Endothelial cell of umbilical vein (primary cell): ENCODE results near the gene ARF1. TPM values are rescaled to one million over a fixed set of nuclear protein-coding genes. Genes with fewer than 3 reads are reported as not detected.

ENCODE experiments used
- BruUV-seq: library from RNA; stranded (reverse); fragments of 400-500 nt; replicated peaks from 2 replicates; lab custom pipeline; 2021; lab: Mats Ljungman, UMichigan
- CTCF ChIA-PET: fragments of 300-600, 350-600 bp; sonication (Branson Sonifier 250); formaldehyde crosslinking; loops from one replicate; lab custom pipeline; 2021; ENCODE audit warnings: antibody characterized with exemption, inconsistent platforms; lab: Charles Lee
- POLR2A ChIA-PET: fragments of 300-600, 350-600 bp; sonication (Branson Sonifier 250); formaldehyde crosslinking; loops from one replicate; lab custom pipeline; 2021; ENCODE audit warnings: antibody characterized with exemption, inconsistent platforms; lab: Charles Lee
- DNase-seq: peaks from one replicate; pipeline ENCODE4 v3.0.0-alpha.2; 2011; ENCODE audit warnings: low read depth, low spot score
- FAIRE-seq: peaks from 2 replicates; lab custom pipeline; 2011; peaks lifted over from hg19 to GRCh38; lab: Jason Lieb, UNC
- H2AFZ ChIP-seq: 2 replicates; pipeline ENCODE4 v1.6.0; 2012; ENCODE audit warnings: low read depth, low read length, control low read depth, inconsistent platforms
- H3K27ac ChIP-seq: 2 replicates; pipeline ENCODE4 v1.5.1; 2011; ENCODE audit warnings: low read depth, mild to moderate bottlenecking, control low read depth, low read length, moderate library complexity; ENCODE audit not compliant: insufficient read depth
- H3K27me3 ChIP-seq, 2 experiments: 2 replicates each; pipeline versions ENCODE4 v1.6.0 to v1.6.1; 2011; ENCODE audit warnings: low read length in 2 of 2, mixed read lengths in 1 of 2; ENCODE audit not compliant: control insufficient read depth in 2 of 2, insufficient read depth in 2 of 2
- H3K36me3 ChIP-seq, 2 experiments: 2 replicates in 1 of 2; 3 replicates in 1 of 2; pipeline ENCODE4 v1.5.1; 2011; ENCODE audit warnings: low read length in 2 of 2, mild to moderate bottlenecking in 1 of 2, moderate library complexity in 1 of 2; ENCODE audit not compliant: control insufficient read depth in 2 of 2, insufficient read depth in 2 of 2; ENCODE audit errors: extremely low read depth in 1 of 2
- H3K4me1 ChIP-seq: 3 replicates; pipeline ENCODE4 v1.5.1; 2011; ENCODE audit warnings: mild to moderate bottlenecking, low read length; ENCODE audit not compliant: control insufficient read depth, insufficient read depth; ENCODE audit errors: extremely low read depth
- H3K4me2 ChIP-seq: 2 replicates; pipeline ENCODE4 v1.6.1; 2011; ENCODE audit warnings: low read length, control low read depth, mixed read lengths; ENCODE audit not compliant: insufficient read depth
- H3K4me3 ChIP-seq, 3 experiments: fragments of 200-600 bp in 1 of 3; sonication (generic), shearing (Covaris generic) in 1 of 3; replicated peaks in 1 of 3; 2 replicates each; pipeline ENCODE4 v1.5.1; 2011 to 2016; ENCODE audit warnings: control low read depth in 3 of 3, low read length in 3 of 3, mild to moderate bottlenecking in 2 of 3, inconsistent platforms in 1 of 3, low read depth in 1 of 3, moderate library complexity in 1 of 3; ENCODE audit not compliant: insufficient read depth in 1 of 3
- H3K79me2 ChIP-seq: 2 replicates; pipeline ENCODE4 v1.6.0; 2012; ENCODE audit warnings: low read length, inconsistent platforms; ENCODE audit not compliant: control insufficient read depth, insufficient read depth
- H3K9ac ChIP-seq: replicated peaks from 2 replicates; pipeline ENCODE3; 2011; ENCODE audit warnings: low read length, control low read depth; ENCODE audit not compliant: insufficient read depth; ENCODE audit errors: extremely low read depth
- H3K9me1 ChIP-seq: replicated peaks from 3 replicates; pipeline ENCODE4 v1.6.0; 2011; ENCODE audit warnings: mild to moderate bottlenecking, low read length; ENCODE audit not compliant: control insufficient read depth, insufficient read depth; ENCODE audit errors: extremely low read depth
- H3K9me3 ChIP-seq: replicated peaks from 2 replicates; pipeline ENCODE4 v1.5.1; 2012; ENCODE audit warnings: low read length, inconsistent platforms; ENCODE audit not compliant: control insufficient read depth, insufficient read depth
- H4K20me1 ChIP-seq: replicated peaks from 2 replicates; pipeline ENCODE3; 2011; ENCODE audit warnings: mild to moderate bottlenecking, low read length; ENCODE audit not compliant: control insufficient read depth, insufficient read depth; ENCODE audit errors: extremely low read depth
- CTCF ChIP-seq, 2 donors: IDR thresholded peaks; 1 replicate in 1 of 2; 2 replicates in 1 of 2; pipeline ENCODE4 v1.5.1; 2011; ENCODE audit warnings: low read length in 2 of 2, mild to moderate bottlenecking in 2 of 2, moderate library complexity in 2 of 2, control low read depth in 1 of 2, inconsistent platforms in 1 of 2, low read depth in 1 of 2; ENCODE audit not compliant: insufficient read depth in 1 of 2; ENCODE audit errors: extremely low read depth in 1 of 2
- EZH2 ChIP-seq: IDR thresholded peaks from 2 replicates; pipeline ENCODE4 v1.6.1; 2012; ENCODE audit warnings: borderline replicate concordance, low read depth, mild to moderate bottlenecking, moderate library complexity, low read length, inconsistent platforms; ENCODE audit not compliant: severe bottlenecking
- FOS ChIP-seq: IDR thresholded peaks from 2 replicates; pipeline ENCODE4 v1.6.1; 2011; ENCODE audit warnings: mild to moderate bottlenecking, low read length, moderate library complexity, borderline replicate concordance; ENCODE audit not compliant: insufficient read depth
- GATA2 ChIP-seq: IDR thresholded peaks from 2 replicates; pipeline ENCODE4 v1.7.0; 2011; ENCODE audit warnings: low read depth, mild to moderate bottlenecking, moderate library complexity, mixed read lengths, low read length; ENCODE audit not compliant: insufficient read length, insufficient read depth
- JUN ChIP-seq: IDR thresholded peaks from 2 replicates; pipeline ENCODE4 v1.6.1; 2011; ENCODE audit warnings: borderline replicate concordance, low read depth; ENCODE audit not compliant: insufficient read length, insufficient read depth
- MYC ChIP-seq: IDR thresholded peaks from one replicate; pipeline ENCODE4 v1.6.1; 2011; ENCODE audit warnings: mild to moderate bottlenecking, low read depth, low read length
- POLR2A ChIP-seq: IDR thresholded peaks from 2 replicates; pipeline ENCODE4 v1.6.1; 2012; ENCODE audit warnings: low read depth, mild to moderate bottlenecking, control low read depth, low read length
- POLR2AphosphoS5 ChIP-seq: IDR thresholded peaks from 2 replicates; pipeline ENCODE4 v1.6.1; 2012; ENCODE audit warnings: low read depth, mild to moderate bottlenecking, control low read depth, low read length, moderate library complexity; ENCODE audit not compliant: insufficient read depth
- dilution Hi-C: fragments of 300-500 bp; cut with MboI; formaldehyde crosslinking; loops from one replicate; pipeline ENCODE4 v1.15.0; 2019; ENCODE audit warnings: low sequenced_read_pairs; ENCODE audit not compliant: extremely low pct_ligation_motif_present
- intact Hi-C: fragments of 100-400 bp; cut with micrococcal nuclease; formaldehyde crosslinking; loops from one replicate; pipeline ENCODE4 v1.10.0; 2022
- polyA plus RNA-seq, 4 experiments: library from polyadenylated mRNA; depleted of rRNA in 3 of 4; stranded (reverse) in 3 of 4; unstranded in 1 of 4; fragments of >200 nt; gene quantifications; 2 replicates each; pipeline versions ENCODE4 v1.2.1 to v1.2.3, GENCODE V29; 2011 to 2012; ENCODE audit warnings: missing spikeins in 1 of 4
- total RNA-seq: library from RNA; stranded (reverse); gene quantifications from 2 replicates; pipeline ENCODE4 v1.2.3, GENCODE V29; 2021
- TF ChIP-seq, protein P1 (sequence below): IDR thresholded peaks from 2 replicates; pipeline ENCODE4 v1.6.1; 2011; ENCODE audit not compliant: insufficient read depth, insufficient read length

Gene ARF1
- total and polyA plus RNA-seq, 2 donors (not counting 3 experiments of a cell fraction or from before 2014, with no cell fraction given) = 499 to 844 TPM

GRCh38 chr1:228064296-228064695 is 18.2 kb upstream of the ARF1 start:
- FAIRE-seq (no peak), DNase-seq (no peak)
- H2AFZ ChIP-seq = no peak overlapping the region
- H3K9me1 ChIP-seq = no peaks in the 10 kb centered on the region
- intact Hi-C loops (no loop called here), dilution Hi-C loops (no loop called here)
- POLR2A ChIA-PET = no interaction called here
- no peak overlapping the region for H3K27ac ChIP-seq
- H3K36me3 ChIP-seq = no peaks in the 10 kb centered on the region
- CTCF ChIA-PET = no interaction called here
- H4K20me1 ChIP-seq = no peaks in the 10 kb centered on the region
- no peak overlapping the region for H3K9ac ChIP-seq
- no peaks in the 10 kb centered on the region for H3K9me3 ChIP-seq
- no peak overlapping the region for H3K4me3 ChIP-seq
- BruUV-seq = no TSS peak
- H3K79me2 ChIP-seq = no peaks in the 10 kb centered on the region
- TF ChIP-seq JUN (no peak), MYC (no peak), POLR2A (no peak), POLR2AphosphoS5 (no peak), CTCF (IDR thresholded peaks at IDR 0.05; ENCODE audit: extremely low read depth in 1 of 2, insufficient read depth in 1 of 2, low read depth in 1 of 2, low read length in 2 of 2) (no peak), EZH2 (no peak), FOS (no peak), GATA2 (no peak)
- TF ChIP-seq, protein P1, sequence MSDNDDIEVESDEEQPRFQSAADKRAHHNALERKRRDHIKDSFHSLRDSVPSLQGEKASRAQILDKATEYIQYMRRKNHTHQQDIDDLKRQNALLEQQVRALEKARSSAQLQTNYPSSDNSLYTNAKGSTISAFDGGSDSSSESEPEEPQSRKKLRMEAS = no peak
- H3K4me1 ChIP-seq = no peaks in the 10 kb centered on the region
- peaks cover 6 to 7% of the 10 kb centered on the region in 2 experiments for H3K27me3 ChIP-seq
- H3K4me2 ChIP-seq = no peak overlapping the region
